GM19438 (cell line): ENCODE data around the gene BMAL1.
"Not testable (repeated sequence)": the region's sequence is repeated elsewhere in the genome, so short reads cannot be mapped to it uniquely, and the experiment has no call there.

Experiments
- ATAC-seq: cut with Tn5 transposase; IDR thresholded peaks from one replicate; pipeline ENCODE4 v1.9.1; 2021; ENCODE audit warnings: low read depth; ENCODE audit not compliant: unreplicated experiment

Gene BMAL1

DNA sequence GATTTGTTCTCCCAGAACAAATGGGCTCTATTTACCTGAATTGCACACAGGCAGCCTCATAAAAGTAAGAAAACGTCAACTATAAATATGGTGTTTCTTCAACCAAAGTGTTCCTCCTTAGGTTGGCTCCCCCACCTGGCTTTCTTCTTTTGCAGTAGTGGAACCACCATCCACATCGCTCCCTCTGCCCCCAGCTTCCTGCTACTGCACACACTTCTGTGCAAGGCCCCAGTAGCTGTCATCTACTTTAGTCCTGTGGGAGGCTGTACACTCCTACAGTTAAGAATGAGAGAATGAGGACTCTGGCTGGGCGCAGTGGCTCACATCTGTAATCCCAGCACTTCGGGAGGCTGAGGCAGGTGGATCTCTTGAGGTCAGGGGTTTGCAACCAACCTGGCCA lies 89.5 kb downstream of the BMAL1 start:
- ATAC-seq = no peak

DNA sequence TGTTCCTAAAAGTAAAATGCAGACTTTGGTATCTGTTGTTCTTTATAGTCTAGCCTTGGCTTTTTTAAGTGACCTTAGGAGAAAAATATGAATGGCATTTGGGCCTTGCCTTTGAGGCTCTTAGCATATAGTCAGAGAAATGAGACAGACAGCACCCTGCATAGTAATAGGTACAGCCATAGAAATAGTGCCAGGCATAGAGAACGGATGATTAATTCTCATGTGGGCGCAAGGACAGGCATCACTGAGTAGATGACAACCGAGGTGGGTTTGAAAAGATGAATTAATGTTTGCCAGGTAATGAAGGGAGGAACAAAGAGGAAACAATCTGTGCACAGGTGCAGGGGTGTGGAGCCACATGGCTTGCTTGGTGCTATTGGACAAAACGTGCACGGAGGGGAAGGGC lies 90.5 kb downstream of the BMAL1 start:
- ATAC-seq = no peak

DNA sequence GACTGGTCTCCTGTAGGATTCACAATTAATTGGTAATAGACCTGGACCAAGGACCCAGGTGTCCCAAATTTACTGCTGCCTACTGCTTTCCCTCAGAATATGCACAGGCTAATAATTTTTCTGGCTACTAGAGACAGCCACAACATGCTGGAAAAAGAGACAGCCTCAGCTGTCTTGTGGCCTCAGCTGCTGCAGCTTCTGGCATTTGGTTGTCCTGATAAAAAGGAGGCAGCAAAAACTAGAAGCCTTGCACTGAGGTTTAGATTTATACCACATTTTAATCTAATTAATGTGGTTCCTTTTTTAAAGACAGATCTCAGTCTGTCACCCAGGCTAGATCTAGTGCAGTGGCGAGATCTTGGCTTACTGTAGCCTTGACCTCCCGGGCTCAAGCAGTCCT lies 95.6 kb downstream of the BMAL1 start:
- ATAC-seq = no peak

DNA sequence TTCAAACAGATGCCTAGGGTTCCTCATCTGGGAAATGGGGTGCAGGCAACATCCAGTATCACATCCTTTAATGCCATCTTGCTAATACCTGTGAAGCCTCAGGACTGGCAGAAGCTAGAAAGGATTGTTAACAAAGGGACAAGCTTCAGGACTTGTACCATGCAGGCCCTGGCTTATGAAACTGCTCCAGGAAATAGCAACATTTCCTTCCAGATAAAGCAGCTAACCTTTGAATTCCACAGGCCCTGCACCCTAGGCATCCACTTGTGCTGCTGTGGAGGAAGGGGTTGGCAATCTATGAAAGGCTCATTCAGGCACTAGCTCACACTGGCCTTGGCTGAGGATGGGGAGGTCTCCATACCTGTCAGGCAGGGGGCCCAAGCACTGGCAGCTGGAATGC lies 98.2 kb downstream of the BMAL1 start:
- ATAC-seq = no peak

DNA sequence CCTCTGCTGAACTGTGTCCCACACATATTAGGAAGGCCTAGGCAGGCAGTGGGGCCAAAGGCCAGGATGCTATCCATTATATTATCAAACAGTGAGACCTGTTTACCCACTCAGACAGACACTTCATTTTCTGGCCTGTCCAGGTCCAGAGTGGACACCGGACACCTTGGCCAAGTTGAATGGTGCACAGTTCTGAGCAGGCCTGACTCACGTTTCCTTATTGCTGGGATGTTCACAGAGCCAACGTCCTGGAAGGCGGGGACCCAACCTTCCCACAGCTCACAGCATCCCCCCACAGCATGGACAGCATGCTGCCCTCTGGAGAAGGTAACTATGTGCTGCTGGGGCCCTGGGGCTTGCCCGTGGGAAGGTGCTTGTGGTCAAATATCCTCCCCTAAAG lies 98.8 kb downstream of the BMAL1 start:
- ATAC-seq = no peak

DNA sequence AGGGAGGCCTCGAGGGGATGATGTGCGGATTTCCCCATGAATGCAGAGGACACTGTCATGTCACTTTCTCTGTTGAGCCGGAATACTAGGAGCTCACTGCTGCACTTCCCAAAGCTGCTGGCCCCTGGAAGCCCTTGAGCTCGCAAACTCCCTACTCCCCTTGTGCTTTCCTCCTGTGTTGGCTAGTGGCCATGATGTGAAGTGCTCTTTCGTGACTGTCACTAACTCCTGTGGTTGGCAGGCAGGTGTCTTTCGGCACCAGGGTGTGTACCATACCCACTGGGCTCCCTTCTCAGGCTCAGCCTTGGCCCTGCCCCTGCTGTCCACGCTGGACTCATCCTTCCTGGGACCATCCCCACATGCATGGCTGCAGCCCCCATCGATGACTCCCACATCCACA lies 99.2 kb downstream of the BMAL1 start:
- ATAC-seq = no peak

DNA sequence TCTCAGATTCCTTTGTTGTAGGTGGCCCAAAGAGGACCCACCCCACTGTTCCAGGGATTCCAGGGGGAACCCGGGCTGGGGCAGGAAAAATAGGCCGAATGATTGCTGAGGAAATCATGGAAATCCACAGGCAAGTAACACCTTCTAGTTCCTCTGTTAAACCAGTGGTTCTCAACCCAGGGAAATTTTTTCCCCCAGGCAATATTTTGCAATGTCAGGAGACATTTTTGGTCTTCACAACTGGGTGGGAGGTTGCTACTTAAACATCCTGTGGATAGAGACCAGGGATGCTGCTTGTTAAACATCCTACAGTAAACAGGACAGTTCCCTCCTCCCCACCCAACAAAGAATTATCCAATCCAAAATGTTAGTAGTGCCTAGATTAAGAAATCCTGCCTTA lies 100.7 kb downstream of the BMAL1 start:
- ATAC-seq = no peak

DNA sequence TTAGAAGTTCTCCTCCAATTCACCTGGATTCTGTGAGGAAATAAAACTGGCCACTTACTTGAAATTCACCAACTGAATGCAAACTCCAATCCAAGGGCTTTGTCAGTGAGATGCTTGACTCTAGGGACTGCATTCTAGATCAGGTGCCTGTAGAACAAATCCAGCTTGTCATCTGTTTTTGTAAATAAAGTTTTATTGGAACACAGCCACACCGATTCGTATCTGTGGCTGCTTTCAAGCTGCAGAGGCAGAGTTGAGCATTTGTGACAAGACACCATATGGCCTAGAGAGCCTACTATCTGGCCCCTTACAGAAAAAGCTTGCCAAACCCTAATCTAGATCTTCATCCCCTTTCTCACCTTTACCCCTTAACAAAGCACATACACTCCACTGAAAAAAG lies 103.1 kb downstream of the BMAL1 start:
- ATAC-seq = no peak

DNA sequence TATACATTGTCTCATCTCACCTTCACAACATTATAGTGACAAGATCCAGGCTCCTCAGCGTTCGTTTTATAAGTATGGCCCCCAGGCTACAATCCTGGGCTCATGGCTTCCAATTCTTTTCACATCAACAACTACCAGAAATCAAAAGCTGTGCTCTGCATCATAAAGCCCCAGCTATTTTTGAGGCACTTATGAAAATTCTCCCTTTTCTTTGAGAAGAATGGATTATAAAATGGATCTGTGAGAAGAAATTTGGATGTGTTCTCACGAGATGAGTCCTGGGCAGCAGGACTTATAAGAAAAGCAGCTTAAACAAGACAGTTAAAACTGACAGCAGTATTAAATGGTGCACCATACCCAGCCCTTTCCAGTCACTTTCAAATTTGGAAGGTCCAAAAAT lies 105.2 kb downstream of the BMAL1 start:
- no peak for ATAC-seq

DNA sequence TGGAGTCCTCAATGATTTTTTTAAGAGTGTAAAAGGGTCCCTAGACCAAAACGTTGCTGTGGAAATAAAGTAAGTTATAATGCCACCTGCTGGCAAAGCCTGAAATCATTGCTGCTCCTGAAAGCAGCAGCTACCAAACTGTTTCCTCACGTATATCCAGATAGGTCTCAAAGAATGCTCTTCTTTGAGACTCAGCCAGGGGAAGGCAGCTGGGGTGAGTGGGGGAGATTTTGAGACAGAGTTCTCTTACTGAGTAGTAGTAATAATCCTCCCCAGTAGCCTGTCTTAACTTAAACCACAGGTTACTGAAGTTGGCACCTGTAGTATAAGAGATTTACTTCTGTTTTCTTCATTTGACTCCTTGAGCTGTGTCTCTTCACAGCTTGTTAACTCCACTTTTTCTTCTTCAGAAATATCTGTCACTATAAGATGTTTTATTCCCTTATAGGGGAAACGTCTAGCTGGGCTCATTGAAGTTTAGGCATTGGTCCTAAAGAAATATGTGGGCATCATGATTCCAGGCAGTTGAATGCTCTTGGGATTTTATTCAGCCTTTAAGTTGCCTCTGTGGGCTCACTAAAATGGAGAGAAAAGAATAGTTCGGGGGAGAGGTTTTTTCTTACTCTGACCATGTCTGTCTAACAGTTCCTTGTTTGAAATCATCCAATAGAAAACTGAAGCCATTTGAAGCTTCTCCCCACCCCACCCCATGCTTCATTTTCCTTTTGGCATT lies 107.5 kb downstream of the BMAL1 start:
- no peak for ATAC-seq

DNA sequence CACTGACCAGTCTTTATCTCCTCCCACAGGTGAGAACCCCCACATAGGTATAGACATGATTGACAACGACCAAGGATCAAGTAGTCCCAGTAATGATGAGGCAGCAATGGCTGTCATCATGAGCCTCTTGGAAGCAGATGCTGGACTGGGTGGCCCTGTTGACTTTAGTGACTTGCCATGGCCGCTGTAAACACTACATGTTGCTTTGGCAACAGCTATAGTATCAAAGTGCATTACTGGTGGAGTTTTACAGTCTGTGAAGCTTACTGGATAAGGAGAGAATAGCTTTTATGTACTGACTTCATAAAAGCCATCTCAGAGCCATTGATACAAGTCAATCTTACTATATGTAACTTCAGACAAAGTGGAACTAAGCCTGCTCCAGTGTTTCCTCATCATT lies 109.0 kb downstream of the BMAL1 start:
- no peak for ATAC-seq

DNA sequence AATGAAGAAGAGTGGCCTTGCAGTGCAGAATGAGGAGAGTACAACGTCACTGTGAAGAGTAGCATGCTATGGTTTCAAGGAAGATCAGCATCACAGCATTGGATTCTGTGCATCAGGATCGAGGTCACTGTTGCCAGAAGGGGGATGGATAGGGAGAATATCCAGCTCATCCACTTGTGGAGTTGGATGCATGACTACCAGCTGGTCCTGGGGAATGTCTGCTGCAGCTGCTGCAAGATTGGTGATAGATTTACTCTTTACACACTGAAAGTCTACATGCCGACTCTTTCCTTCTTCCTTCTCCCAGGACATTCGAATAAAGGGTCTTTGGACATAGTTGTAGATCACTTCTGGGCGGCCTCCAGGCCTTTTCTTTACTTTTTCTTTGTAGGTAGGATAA lies 111.2 kb downstream of the BMAL1 start:
- ATAC-seq = no peak

DNA sequence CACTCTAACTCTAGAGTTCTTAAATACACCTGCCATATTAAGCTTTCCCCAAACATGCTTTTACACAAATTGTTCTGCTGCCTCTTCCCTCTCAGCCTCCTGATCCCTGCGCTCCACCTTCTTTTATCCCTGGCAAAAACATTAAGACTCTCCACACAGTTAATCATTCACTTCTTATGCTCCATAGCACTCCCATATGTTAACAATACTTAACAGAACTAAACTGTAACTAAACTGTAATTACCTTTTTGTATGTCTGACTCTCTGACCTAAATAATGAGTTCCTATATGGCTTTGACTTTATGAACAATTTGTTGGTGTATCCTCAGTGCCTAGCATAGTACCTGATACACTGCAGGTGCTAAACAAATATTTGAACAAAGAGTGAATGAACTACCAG lies 113.6 kb downstream of the BMAL1 start:
- ATAC-seq = no peak

DNA sequence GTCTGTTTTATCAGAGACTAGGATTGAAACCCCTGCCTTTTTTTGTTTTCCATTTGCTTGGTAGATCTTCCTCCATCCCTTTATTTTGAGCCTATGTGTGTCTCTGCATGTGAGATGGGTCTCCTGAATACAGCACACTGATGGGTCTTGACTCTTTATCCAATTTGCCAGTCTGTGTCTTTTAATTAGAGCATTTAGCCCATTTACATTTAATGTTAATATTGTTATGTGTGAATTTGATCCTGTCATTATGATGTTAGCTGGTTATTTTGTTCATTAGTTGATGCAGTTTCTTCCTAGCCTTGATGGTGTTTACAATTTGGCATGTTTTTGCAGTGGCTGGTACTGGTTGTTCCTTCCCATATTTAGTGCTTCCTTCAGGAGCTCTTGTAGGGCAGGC lies 120.7 kb downstream of the BMAL1 start:
- not testable (repeated sequence) for ATAC-seq

DNA sequence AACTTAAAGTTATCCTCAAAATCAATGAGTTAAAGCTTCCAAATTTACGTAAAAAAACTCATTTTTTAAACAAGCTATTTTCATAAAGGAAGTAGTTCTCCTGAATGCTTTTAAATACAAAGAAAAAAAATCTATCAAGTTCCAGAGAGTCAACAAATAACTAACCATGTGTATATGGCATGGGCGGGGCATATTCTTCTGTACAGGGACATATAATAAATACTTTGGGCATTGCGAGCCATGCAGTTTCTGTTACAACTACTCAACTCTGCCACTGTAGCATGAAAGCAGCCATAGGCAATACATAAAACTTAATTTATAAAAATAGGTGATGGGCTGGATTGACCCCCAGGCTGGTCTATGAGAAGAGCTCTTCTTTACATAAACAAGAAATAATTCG lies 127.6 kb downstream of the BMAL1 start:
- no peak for ATAC-seq

DNA sequence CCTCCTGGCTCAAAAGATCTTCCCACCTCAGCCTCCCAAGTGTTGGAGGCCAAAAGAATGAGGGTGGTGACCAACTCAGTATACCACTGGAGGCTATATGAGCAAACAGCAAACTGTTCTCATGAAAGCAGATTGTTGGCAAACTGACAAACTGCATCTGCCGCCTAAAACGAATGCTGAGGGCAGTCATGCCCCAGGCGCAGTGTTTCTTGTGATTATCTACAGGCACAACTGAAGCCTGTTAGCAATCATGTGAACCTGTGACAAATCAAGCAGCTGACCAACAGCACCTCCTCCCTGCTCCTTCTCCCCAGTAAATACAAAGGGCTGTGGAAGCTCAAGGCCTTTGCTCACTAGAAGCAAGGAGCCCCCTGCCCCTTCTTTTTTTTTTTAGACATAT lies 137.6 kb downstream of the BMAL1 start:
- no peak for ATAC-seq

DNA sequence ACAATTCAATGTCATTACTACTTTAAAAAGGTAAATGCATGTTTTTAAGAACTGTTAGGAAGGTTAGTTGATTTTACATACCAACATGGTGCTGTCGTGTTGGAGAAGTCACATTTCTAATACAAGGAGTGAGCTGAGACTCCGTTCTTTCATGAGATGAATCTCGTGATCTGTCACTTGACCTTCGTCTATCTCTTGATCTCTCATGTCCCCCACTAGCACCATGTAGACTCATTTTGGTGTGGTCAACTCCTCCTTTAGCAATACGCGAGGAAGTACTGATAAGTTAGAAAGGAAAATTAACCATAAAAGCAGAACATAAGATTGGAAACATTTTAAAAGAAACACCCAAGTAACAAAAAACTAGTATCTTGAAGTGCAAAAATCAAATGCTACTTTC lies 144.0 kb downstream of the BMAL1 start:
- no peak for ATAC-seq

DNA sequence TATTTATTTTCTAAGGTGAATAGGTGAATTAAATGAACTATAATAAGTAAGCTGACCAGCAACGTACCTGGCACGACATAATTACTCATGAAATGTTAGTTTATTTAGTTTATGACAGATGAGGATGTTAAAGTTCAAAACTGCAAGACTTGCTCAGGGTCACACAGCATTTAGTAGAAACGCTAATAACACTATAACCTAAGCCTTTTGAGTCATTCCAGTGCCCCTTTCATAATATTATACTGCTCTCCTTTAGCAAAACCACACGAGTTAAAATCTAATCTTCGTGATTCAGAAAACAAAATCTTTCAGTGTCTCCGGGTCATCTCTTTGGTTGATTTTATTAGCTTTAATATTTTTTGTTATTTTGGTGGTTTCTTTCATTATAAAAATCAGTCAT lies 145.8 kb downstream of the BMAL1 start:
- ATAC-seq = no peak

DNA sequence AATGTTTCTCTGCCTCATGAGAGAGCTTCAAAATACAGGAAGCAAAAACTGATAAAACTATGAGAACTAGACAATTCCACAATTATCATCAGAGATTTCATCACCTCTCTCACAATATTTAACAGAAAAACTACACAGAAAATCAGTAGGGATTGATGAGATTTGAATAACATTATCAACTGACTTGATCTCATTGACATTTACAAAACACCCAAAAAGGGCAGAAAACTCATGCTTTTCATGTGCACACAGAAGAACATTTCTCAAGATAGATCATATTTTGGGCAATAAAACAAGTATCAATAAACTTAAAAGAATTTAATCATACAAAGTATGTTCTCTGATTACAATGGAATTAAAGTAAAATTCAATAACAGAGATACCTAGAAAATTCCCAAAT lies 149.8 kb downstream of the BMAL1 start:
- no peak for ATAC-seq

DNA sequence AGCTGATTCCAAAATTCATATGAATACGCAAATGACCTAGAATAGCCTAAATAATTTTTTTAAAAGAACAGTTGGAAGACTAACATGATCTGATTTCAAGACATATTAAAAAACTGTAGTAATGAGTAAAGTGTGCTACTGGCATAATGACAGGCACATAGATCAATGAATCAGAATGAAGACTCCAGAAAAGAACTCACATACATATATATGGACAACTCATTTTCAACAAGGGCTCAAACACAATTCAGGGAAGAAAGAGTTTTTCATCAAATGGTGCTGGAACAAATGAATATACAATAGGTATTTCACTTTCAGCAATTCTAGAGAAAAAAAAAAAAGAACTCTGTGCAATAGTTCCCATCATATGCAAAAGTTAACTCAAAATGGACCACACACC lies 151.7 kb downstream of the BMAL1 start:
- no peak for ATAC-seq

DNA sequence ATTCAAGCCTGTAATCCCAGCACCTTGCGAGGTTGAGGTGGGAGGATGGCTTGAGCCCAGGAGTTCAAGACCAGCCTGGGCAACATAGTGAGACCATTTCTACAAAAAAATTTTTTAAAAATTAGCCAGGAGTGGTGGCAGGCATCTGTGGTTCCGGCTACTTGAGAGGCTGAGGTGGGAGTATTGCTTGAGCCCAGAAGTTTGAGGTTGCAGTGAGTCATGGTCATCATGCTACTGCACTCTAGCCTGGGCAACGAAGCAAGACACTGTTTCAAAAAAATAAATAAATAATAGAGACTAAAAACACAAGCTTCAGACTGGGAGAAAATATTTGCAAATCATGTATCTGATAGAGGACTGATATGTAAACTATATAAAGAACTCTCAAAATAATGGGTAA lies 152.2 kb downstream of the BMAL1 start:
- no peak for ATAC-seq

DNA sequence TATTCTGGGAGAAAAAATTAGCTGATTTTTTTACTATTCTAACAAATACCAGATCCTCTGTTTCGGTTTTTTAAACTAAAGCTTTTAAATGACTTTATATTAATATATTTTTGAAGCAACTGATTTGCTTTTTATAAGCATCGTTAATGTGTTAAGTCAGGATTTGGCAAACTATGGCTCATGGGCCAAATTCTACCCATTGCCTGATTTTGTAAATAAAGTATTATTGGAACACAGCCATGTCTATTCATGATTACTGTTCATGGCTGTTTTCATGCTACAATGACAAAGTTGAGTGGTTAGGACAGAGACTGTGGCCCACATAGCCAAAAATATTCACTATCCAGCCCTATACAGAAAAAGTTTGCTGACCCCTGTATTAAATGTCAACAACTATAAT lies 155.8 kb downstream of the BMAL1 start:
- ATAC-seq = no peak
